ENCODE data around the gene CCNG1.

Gene CCNG1

GRCh38 chr5:163489055-163489744 is 51.8 kb downstream of the CCNG1 start:
- H3K9me3 ChIP-seq (ENCODE audit: insufficient read depth, low read length, severe bottlenecking): no peaks in the 10 kb centered on the region
- no peaks in the 10 kb centered on the region for H3K27me3 ChIP-seq (ENCODE audit: insufficient read depth, low read length, poor library complexity)
- peaks cover 85% of the 10 kb centered on the region for H3K36me3 ChIP-seq (ENCODE audit: insufficient read depth, low read length)
- H3K9ac ChIP-seq (ENCODE audit: low read depth, low read length): no peak overlapping the region
- H3K79me2 ChIP-seq (ENCODE audit: insufficient read depth, low read length): peaks cover 4% of the 10 kb centered on the region; the same call in 1 of the 2 replicates
- TF ChIP-seq CTCF (IDR thresholded peaks at IDR 0.05; ENCODE audit: borderline replicate concordance, extremely low read depth, low read length, poor library complexity, severe bottlenecking) (peak; percentile 36), EZH2 (IDR thresholded peaks at IDR 0.05; ENCODE audit: borderline replicate concordance, low read depth, low read length, severe bottlenecking) (no peak)
- H3K4me3 ChIP-seq (ENCODE audit: low read depth in 1 of 2, low read length in 2 of 2): no peak overlapping the region
- no peak overlapping the region for H2AFZ ChIP-seq (ENCODE audit: low read depth, low read length)
- H3K27ac ChIP-seq (ENCODE audit: low read length): no peak overlapping the region
- DNase-seq: no peak
- no peak overlapping the region for H3K4me2 ChIP-seq (ENCODE audit: insufficient read depth, low read length)
- H3K4me1 ChIP-seq (ENCODE audit: insufficient read depth, low read length): no peaks in the 10 kb centered on the region
- ATAC-seq (ENCODE audit: insufficient read depth, low read depth): peak; percentile 52; the same call in 1 of the 3 replicates
- no peaks in the 10 kb centered on the region for H4K20me1 ChIP-seq (ENCODE audit: insufficient read depth, low read length)

GRCh38 chr5:163489745-163490075 is 52.3 kb downstream of the CCNG1 start:
- peaks cover 80% of the 10 kb centered on the region for H3K36me3 ChIP-seq (ENCODE audit: insufficient read depth, low read length)

More at GRCh38 chr5:163489745-163490075, 52.3 kb downstream of the CCNG1 start:
- Histone ChIP-seq H2AFZ (ENCODE audit: low read depth, low read length) (no peak overlapping the region), H3K27ac (ENCODE audit: low read length) (no peak overlapping the region), H3K4me3 (ENCODE audit: low read depth in 1 of 2, low read length in 2 of 2) (no peak overlapping the region), H3K79me2 (ENCODE audit: insufficient read depth, low read length) (peaks cover 4% of the 10 kb centered on the region; the same call in 1 of the 2 replicates), H3K4me2 (ENCODE audit: insufficient read depth, low read length) (no peak overlapping the region), H3K27me3 (ENCODE audit: insufficient read depth, low read length, poor library complexity) (no peaks in the 10 kb centered on the region), H3K9me3 (ENCODE audit: insufficient read depth, low read length, severe bottlenecking) (no peaks in the 10 kb centered on the region), H3K9ac (ENCODE audit: low read depth, low read length) (no peak overlapping the region), H4K20me1 (ENCODE audit: insufficient read depth, low read length) (no peaks in the 10 kb centered on the region), H3K4me1 (ENCODE audit: insufficient read depth, low read length) (no peaks in the 10 kb centered on the region)
- DNase-seq (no peak), ATAC-seq (ENCODE audit: insufficient read depth, low read depth) (no peak)
- TF ChIP-seq EZH2 (IDR thresholded peaks at IDR 0.05; ENCODE audit: borderline replicate concordance, low read depth, low read length, severe bottlenecking) (no peak), CTCF (IDR thresholded peaks at IDR 0.05; ENCODE audit: borderline replicate concordance, extremely low read depth, low read length, poor library complexity, severe bottlenecking) (no peak)
